PC-3 (cell line): ENCODE data around the gene ALG1. TPM values are rescaled to one million over a fixed set of nuclear protein-coding genes. Genes with fewer than 3 reads are reported as not detected.
A peak's percentile ranks its signal among the peaks of the same experiment; 100 is the strongest.

Source experiments
- ATAC-seq: fragments of 200-7000 bp; cut with Tn5 transposase; 2 replicates; pipeline ENCODE4 v1.9.1; 2020; ENCODE audit warnings: mild to moderate bottlenecking, moderate library complexity
- BruUV-seq: library from RNA; stranded (reverse); fragments of 400-500 nt; replicated peaks from 2 replicates; lab custom pipeline; 2021; lab: Mats Ljungman, UMichigan
- CTCF ChIA-PET: fragments of 300-600 bp; sonication (Branson Sonifier 250); formaldehyde crosslinking; loops from one replicate; lab custom pipeline; 2022; ENCODE audit warnings: antibody characterized with exemption; lab: Charles Lee
- POLR2A ChIA-PET: fragments of 300-600 bp; sonication (Branson Sonifier 250); formaldehyde crosslinking; loops from one replicate; lab custom pipeline; 2022; ENCODE audit warnings: antibody characterized with exemption; ENCODE audit not compliant: unreplicated experiment; lab: Charles Lee
- DNase-seq: peaks from one replicate; pipeline ENCODE4 v3.0.0-alpha.2; 2015
- H2AFZ ChIP-seq: fragments of 300-600 bp; sonication (generic); 2 replicates; pipeline ENCODE4 v1.6.0; 2016; ENCODE audit warnings: antibody characterized with exemption, low read length
- H3F3A ChIP-seq: fragments of 300-600 bp; sonication (generic); one replicate; pipeline ENCODE4 v1.6.0; 2017; ENCODE audit warnings: antibody characterized with exemption, low read length, control low read depth, mild to moderate bottlenecking; ENCODE audit not compliant: unreplicated experiment
- H3K27ac ChIP-seq: fragments of 300-600 bp; sonication (generic); 2 replicates; pipeline ENCODE4 v1.5.1; 2016; ENCODE audit warnings: mild to moderate bottlenecking, low read length
- H3K27me3 ChIP-seq: fragments of 300-600 bp; sonication (generic); 2 replicates; pipeline ENCODE4 v1.6.1; 2016; ENCODE audit warnings: low read length, mixed read lengths
- H3K36me3 ChIP-seq: fragments of 300-600 bp; sonication (generic); 2 replicates; pipeline ENCODE4 v1.6.1; 2016; ENCODE audit warnings: low read depth, mixed run types, low read length, mixed read lengths
- H3K4me1 ChIP-seq: fragments of 300-600 bp; sonication (generic); 2 replicates; pipeline ENCODE4 v1.5.1; 2016; ENCODE audit warnings: low read length; ENCODE audit not compliant: insufficient read depth
- H3K4me2 ChIP-seq: fragments of 300-600 bp; sonication (generic); 2 replicates; pipeline ENCODE4 v1.6.0; 2016; ENCODE audit warnings: low read length
- H3K4me3 ChIP-seq: fragments of 300-600 bp; sonication (generic); 2 replicates; pipeline ENCODE4 v1.5.1; 2016; ENCODE audit warnings: mild to moderate bottlenecking, low read length, mixed read lengths
- H3K79me2 ChIP-seq: fragments of 300-600 bp; sonication (generic); 2 replicates; pipeline ENCODE4 v1.6.1; 2017; ENCODE audit warnings: low read length, mixed read lengths
- H3K9ac ChIP-seq: fragments of 300-600 bp; sonication (generic); 2 replicates; pipeline ENCODE4 v1.6.0; 2016; ENCODE audit warnings: mild to moderate bottlenecking, low read length
- H3K9me2 ChIP-seq: fragments of 300-600 bp; sonication (generic); replicated peaks from 2 replicates; pipeline ENCODE4 v1.6.1; 2016; ENCODE audit warnings: mixed run types, low read length, mixed read lengths
- H3K9me3 ChIP-seq: fragments of 300-600 bp; sonication (generic); 2 replicates; pipeline ENCODE4 v1.6.1; 2016; ENCODE audit warnings: low read length, mixed read lengths
- H4K20me1 ChIP-seq: fragments of 300-600 bp; sonication (generic); 2 replicates; pipeline ENCODE4 v1.6.1; 2016; ENCODE audit warnings: low read length, mixed read lengths
- EZH2 ChIP-seq: fragments of 300-600 bp; sonication (generic); IDR thresholded peaks from one replicate; pipeline ENCODE4 v1.6.1; 2017; ENCODE audit warnings: antibody characterized with exemption, mild to moderate bottlenecking, low read length; ENCODE audit not compliant: unreplicated experiment
- EZH2phosphoT487 ChIP-seq: fragments of 300-600 bp; sonication (generic); IDR thresholded peaks from 2 replicates; pipeline ENCODE4 v1.6.1; 2018; ENCODE audit warnings: mild to moderate bottlenecking, antibody characterized with exemption, low read length, borderline replicate concordance
- intact Hi-C: fragments of 100-400 bp; cut with micrococcal nuclease; formaldehyde crosslinking; loops from 2 replicates; pipeline ENCODE4 v1.9.0; 2023
- total RNA-seq: library from RNA; depleted of rRNA; stranded (reverse); fragments of >200 nt; gene quantifications from 2 replicates; pipeline ENCODE4 v1.2.3, GENCODE V29; 2014
- TF ChIP-seq, protein P1 (sequence below): fragments of 300-600 bp; sonication (generic); conservative IDR thresholded peaks from 2 replicates; pipeline ENCODE4 v1.5.1; 2017; ENCODE audit warnings: antibody characterized with exemption, low read depth, mild to moderate bottlenecking, low read length

Gene ALG1
- total RNA-seq, 1 experiment from 2014 or later = 29.7 TPM

DNA sequence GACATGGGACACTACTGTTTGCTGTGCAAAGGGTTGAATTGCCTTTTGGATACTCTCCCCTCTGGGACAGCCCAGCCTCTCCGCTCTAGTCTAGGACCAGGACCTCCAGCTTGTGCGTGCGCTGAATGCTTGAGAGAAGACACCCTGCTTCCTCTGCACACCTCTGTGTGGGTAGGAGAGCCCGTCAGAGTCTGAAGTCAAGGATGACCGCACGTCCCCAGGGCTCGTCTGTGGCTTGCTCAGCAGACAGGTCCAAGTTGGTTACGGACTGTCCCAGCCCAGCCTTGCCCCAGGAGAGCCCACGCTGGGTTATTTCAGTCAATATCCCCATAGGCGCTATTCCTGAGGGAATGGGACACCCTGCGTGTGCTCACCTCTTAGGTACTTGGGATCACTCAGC lies 9.6 kb upstream of the ALG1 start:
- H3F3A ChIP-seq = no peaks in the 10 kb centered on the region
- no peak overlapping the region for H2AFZ ChIP-seq
- ATAC-seq (no peak), DNase-seq (no peak)
- no peaks in the 10 kb centered on the region for H3K9me3 ChIP-seq
- H3K4me1 ChIP-seq = no peaks in the 10 kb centered on the region
- ChIA-PET POLR2A (no interaction called here), CTCF (no interaction called here)
- no peaks in the 10 kb centered on the region for H4K20me1 ChIP-seq
- TF ChIP-seq EZH2phosphoT487 = no peak
- TF ChIP-seq EZH2 = no peak
- TF ChIP-seq, protein P1, sequence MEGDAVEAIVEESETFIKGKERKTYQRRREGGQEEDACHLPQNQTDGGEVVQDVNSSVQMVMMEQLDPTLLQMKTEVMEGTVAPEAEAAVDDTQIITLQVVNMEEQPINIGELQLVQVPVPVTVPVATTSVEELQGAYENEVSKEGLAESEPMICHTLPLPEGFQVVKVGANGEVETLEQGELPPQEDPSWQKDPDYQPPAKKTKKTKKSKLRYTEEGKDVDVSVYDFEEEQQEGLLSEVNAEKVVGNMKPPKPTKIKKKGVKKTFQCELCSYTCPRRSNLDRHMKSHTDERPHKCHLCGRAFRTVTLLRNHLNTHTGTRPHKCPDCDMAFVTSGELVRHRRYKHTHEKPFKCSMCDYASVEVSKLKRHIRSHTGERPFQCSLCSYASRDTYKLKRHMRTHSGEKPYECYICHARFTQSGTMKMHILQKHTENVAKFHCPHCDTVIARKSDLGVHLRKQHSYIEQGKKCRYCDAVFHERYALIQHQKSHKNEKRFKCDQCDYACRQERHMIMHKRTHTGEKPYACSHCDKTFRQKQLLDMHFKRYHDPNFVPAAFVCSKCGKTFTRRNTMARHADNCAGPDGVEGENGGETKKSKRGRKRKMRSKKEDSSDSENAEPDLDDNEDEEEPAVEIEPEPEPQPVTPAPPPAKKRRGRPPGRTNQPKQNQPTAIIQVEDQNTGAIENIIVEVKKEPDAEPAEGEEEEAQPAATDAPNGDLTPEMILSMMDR = no peak
- H3K4me2 ChIP-seq = no peak overlapping the region
- H3K27ac ChIP-seq = no peak overlapping the region
- no peak overlapping the region for H3K9ac ChIP-seq
- no peaks in the 10 kb centered on the region for H3K79me2 ChIP-seq
- intact Hi-C loops = no loop called here
- no peaks in the 10 kb centered on the region for H3K9me2 ChIP-seq
- no peaks in the 10 kb centered on the region for H3K36me3 ChIP-seq
- BruUV-seq = no TSS peak
- H3K4me3 ChIP-seq = no peak overlapping the region
- no peaks in the 10 kb centered on the region for H3K27me3 ChIP-seq

DNA sequence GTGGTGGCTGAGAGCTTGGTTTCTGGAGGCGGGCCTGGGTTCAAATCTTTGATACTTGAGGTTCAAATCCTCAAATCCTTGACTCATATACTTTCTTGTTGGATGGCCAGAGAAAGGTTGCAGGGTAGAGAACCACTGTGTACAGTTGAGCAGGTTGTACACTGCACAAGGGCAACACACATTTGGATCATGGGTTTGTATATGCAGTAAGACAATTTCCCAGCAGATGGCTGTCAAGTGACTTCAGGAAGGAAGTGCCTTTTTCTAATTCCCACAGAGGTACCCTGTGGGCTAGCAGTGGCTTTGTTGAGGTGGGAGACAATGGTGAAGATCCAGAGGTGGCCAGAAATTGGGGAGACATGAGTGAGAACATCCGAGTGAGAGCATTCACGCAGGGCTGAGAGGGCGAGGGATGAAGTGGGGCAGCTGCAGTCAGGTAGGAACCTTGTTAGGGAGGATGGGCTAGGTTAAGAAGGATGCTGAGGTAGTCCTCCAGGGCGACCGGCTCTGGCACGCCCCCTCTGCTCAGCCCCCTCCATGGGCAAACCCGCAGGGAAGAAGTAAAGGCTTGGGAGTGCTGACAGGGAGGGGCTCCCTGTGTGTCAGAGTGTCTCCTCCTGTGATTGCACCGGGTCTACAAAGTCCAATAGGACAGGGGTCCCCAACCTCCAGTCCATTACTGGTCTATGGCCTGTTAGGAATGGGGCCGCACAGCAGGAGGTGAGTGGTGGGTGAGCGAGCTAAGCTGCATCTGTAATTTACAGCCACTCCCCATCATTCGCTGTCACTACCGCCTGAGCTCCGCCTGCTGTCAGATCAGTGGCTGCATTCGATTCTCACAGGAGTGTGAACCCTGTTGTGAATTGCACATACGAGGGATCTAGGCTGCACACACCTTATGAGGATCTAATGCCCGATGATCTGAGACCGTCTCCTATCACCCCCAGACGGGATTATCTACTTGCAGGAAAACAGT lies 8.6 kb upstream of the ALG1 start:
- ChIA-PET CTCF (no interaction called here), POLR2A (no interaction called here)
- H3K4me2 ChIP-seq = no peak overlapping the region
- no peak overlapping the region for H3K9ac ChIP-seq
- no peaks in the 10 kb centered on the region for H3K4me1 ChIP-seq
- peak; percentile 57 for ATAC-seq
- H2AFZ ChIP-seq = no peak overlapping the region
- DNase-seq = no peak
- H3K27ac ChIP-seq = no peak overlapping the region
- H3K9me2 ChIP-seq = no peaks in the 10 kb centered on the region
- no peaks in the 10 kb centered on the region for H3K27me3 ChIP-seq
- no peaks in the 10 kb centered on the region for H3K9me3 ChIP-seq
- H3K36me3 ChIP-seq = no peaks in the 10 kb centered on the region
- H3F3A ChIP-seq = no peaks in the 10 kb centered on the region
- BruUV-seq = no TSS peak
- no peak for TF ChIP-seq EZH2
- TF ChIP-seq EZH2phosphoT487 = no peak
- TF ChIP-seq, protein P1 = no peak; the same call in 1 of the 2 replicates
- H4K20me1 ChIP-seq = no peaks in the 10 kb centered on the region
- H3K79me2 ChIP-seq = no peaks in the 10 kb centered on the region
- intact Hi-C loops = no loop called here
- no peak overlapping the region for H3K4me3 ChIP-seq

DNA sequence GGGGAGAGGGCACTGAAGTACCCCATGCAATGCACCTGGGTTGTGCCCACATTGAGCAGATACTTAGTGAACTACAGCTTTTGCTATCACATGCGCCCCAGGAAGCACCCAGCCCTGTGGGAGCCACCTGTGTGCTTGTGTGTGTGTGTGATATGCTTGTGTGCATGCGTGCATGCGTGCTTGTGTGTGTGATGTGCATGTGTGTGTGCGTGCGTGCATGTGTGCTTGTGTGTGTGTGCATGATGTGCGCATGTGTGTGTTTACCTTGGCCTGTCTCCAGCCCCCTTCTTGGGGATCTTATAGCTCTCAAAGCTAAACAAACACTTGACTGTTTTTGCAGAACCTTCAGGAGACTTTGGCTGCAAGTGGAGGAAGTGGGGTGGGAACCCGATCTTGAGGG lies 6.7 kb upstream of the ALG1 start:
- ATAC-seq (no peak), DNase-seq (no peak)
- intact Hi-C loops = no loop called here
- Histone ChIP-seq H3K79me2 (no peaks in the 10 kb centered on the region), H3K27ac (no peak overlapping the region), H3K36me3 (no peaks in the 10 kb centered on the region), H3K4me2 (no peak overlapping the region), H3K4me1 (no peaks in the 10 kb centered on the region), H3K9ac (no peak overlapping the region), H3K9me2 (no peaks in the 10 kb centered on the region), H3K9me3 (no peaks in the 10 kb centered on the region), H2AFZ (no peak overlapping the region), H4K20me1 (no peaks in the 10 kb centered on the region), H3K4me3 (no peak overlapping the region), H3K27me3 (no peaks in the 10 kb centered on the region), H3F3A (no peaks in the 10 kb centered on the region)
- no TSS peak for BruUV-seq
- TF ChIP-seq EZH2 = no peak
- TF ChIP-seq, protein P1 = no peak
- TF ChIP-seq EZH2phosphoT487 = no peak
- ChIA-PET CTCF (no interaction called here), POLR2A (no interaction called here)
